ENCODE data around the gene MDM2. TPM values are rescaled to one million over a fixed set of nuclear protein-coding genes. Genes with fewer than 3 reads are reported as not detected.

Gene MDM2
- total RNA-seq, 4 donors from 2014 or later, result 44.3 to 84.2 (median 70.1) TPM

DNA sequence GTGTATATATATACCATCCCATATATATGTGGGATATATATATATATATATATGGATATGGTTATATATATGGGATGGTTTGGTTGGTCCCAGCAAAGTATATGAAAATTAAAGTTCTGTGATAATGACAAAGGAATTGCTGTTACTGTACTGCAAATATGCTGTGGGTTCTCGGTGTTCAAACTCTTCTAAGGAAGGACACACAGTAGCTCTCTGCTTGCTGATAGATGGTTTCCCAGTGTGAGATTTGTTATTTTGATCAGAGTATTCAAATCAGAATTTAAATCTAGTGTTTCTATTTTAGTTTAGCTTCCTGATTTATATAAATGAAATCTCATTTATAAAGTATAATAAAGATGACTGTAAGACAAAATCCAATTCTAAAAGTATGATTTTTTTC, 42.3 kb upstream of the MDM2 start:
- no peak for DNase-seq (ENCODE audit: low spot score)
- TF ChIP-seq, protein P1, sequence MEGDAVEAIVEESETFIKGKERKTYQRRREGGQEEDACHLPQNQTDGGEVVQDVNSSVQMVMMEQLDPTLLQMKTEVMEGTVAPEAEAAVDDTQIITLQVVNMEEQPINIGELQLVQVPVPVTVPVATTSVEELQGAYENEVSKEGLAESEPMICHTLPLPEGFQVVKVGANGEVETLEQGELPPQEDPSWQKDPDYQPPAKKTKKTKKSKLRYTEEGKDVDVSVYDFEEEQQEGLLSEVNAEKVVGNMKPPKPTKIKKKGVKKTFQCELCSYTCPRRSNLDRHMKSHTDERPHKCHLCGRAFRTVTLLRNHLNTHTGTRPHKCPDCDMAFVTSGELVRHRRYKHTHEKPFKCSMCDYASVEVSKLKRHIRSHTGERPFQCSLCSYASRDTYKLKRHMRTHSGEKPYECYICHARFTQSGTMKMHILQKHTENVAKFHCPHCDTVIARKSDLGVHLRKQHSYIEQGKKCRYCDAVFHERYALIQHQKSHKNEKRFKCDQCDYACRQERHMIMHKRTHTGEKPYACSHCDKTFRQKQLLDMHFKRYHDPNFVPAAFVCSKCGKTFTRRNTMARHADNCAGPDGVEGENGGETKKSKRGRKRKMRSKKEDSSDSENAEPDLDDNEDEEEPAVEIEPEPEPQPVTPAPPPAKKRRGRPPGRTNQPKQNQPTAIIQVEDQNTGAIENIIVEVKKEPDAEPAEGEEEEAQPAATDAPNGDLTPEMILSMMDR (IDR thresholded peaks at IDR 0.05), result no peak
- no peak for ATAC-seq (ENCODE audit: low FRiP score)

DNA sequence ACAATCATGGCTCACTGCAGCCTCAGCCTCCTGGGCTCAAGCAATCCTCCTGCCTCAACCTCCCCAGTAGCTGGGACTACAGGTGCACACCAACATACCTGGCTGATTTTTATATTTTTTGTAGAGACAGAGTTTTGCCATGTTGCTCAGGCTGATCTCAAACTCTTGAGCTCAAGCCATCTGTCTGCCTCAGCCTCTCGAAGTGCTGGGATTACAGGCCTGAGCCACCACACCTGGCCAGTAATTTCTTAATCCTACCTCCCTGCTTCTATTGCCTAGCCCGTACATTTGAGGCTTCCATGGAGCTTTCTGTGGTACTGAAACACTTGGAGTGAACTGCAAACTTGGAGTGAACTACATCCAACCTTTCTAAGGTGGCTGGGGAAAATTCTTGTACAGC, 41.3 kb upstream of the MDM2 start:
- no peak for ATAC-seq (ENCODE audit: low FRiP score)
- no peak for DNase-seq (ENCODE audit: low spot score)
- TF ChIP-seq, protein P1 (IDR thresholded peaks at IDR 0.05), result no peak

DNA sequence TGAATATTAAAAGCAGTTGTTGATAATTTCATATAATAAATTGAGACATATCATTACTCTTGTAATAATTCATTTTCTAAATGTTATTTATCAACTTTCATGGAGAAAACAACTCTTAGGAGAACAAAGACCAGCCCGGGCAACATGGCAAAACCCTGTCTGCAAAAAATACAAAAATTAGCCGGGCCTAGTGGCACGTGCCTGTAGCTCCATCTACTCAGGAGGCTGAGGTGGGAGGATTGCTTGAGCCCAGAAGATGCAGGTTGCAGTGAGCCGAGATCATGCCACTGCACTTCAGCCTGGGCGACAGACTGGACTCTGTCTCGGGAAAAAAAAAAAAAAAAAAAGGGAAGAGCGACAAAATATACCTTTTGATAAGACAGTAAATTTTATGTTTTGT, 40.8 kb upstream of the MDM2 start:
- TF ChIP-seq, protein P1 (IDR thresholded peaks at IDR 0.05), result no peak
- DNase-seq (ENCODE audit: low spot score) (no peak), ATAC-seq (ENCODE audit: low FRiP score) (no peak)

DNA sequence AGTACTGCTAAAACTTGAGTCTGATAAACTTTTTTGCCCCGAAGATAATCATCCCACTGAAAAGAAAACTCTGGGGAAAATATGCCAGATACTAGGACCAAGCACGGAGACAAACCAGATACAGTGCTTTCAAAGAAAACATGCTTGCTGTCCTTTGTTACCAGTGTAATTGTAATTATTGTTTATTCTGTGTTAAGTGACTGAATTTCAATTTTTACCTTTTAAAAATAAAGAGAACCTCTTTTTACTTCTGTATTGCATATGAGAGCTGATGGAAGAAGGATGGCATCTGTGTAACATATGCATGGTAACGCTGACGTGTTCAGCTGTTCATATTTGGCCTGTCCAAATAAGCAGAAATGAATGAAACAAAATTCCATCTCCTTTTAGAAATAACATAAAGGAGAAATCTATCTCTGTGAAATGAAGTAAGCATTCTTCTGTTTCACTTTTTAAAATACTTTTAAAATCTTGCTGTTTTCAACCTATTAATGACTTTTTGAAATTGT, 39.5 kb upstream of the MDM2 start:
- DNase-seq (ENCODE audit: low spot score), result no peak
- TF ChIP-seq, protein P1 (IDR thresholded peaks at IDR 0.05), result no peak
- ATAC-seq (ENCODE audit: low FRiP score), result no peak

DNA sequence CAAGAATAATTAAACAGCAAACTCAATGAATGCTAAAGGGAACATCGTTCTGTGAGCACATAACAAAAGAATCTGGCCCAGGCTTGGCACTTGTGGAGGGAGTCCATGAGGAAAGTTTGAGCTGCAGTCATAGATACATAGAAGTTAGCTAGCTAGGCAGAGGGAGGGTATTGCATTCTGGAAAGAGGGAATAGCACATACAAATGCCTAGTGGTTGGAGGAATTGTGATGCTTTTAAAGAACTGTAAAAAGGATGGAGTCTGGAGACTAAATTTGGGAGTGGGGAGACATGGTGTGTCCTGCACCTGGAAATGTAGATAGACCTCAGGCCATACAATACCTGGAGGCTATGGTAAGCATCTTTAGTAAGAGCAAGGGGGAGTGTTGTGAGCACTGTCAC, 38.0 kb upstream of the MDM2 start:
- TF ChIP-seq, protein P1 (IDR thresholded peaks at IDR 0.05), result no peak
- DNase-seq (ENCODE audit: low spot score), result no peak

DNA sequence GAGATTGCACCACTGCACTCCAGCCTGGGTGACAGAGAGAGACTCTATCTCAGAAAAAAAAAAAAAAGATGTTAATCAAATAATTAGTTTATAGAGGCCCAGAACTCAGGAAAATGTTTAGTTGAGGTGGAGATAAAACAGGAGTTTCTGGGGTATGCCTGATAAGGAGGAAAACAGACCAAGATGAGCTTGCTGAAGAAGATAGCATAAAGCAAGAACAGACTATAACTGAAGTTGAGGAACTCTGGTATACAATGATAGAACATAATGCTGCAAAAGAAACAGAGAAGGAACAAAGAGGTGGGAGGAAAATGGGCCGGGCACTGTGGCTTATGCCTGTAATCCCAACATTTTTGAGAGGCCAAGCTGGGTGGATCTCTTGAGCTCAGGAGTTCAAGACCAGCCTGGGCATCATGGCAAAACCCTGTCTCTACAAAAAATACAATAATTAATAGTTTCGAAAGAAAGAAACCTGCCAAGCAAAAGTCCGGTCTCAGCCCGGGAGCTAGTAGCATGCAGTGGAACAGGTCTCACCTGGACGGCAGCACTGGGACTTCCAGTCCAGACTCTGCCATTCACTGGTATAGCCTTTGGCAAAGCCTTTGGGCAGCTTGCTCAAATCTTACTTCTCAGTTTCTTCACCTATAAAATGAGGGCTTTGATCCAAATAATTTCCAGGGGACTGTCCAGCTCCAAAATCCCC, 36.6 kb upstream of the MDM2 start:
- TF ChIP-seq, protein P1 (IDR thresholded peaks at IDR 0.05), result no peak
- ATAC-seq (ENCODE audit: low FRiP score) (no peak), DNase-seq (ENCODE audit: low spot score) (no peak)

More for the DNA sequence above, 38.0 kb upstream of the MDM2 start:
- ATAC-seq (ENCODE audit: low FRiP score), result no peak

DNA sequence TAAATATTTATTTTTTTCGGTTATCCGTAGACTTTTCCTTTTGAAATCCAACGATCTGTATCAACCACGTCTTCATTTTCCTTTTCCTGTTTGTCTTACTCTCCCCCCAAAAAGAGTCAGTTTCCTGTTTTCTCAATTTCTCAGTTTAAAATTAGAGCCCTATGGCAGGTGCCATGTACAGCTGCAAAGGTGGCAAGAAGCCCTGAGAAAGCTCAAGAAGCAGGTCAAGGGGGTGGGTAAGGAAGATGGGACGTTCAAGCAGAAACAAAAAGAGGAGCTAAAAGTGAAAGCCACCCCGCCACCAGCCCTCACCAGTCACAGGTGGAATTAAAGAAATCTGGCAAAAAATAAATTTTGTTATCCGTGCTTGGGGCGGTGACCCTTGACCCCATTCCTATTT, 35.3 kb upstream of the MDM2 start:
- DNase-seq (ENCODE audit: low spot score) (no peak), ATAC-seq (ENCODE audit: low FRiP score) (no peak)
- TF ChIP-seq, protein P1 (IDR thresholded peaks at IDR 0.05), result no peak
